Prostate gland (tissue), 2 donors: ENCODE results near the gene POLR1C. TPM values are rescaled to one million over a fixed set of nuclear protein-coding genes. Genes with fewer than 3 reads are reported as not detected.

Experiments
- DNase-seq: peaks from one replicate; pipeline ENCODE4 v3.0.0-alpha.2; 2019; ENCODE audit warnings: low spot score
- H3K27ac ChIP-seq, 2 donors: fragments of 200-600 bp; sonication (generic); 2 replicates each; pipeline ENCODE4 v1.5.1; 2017 to 2019
- H3K27me3 ChIP-seq: fragments of 200-600 bp; sonication (generic); replicated peaks from 2 replicates; pipeline ENCODE4 v1.5.1; 2019; ENCODE audit not compliant: insufficient read depth
- H3K36me3 ChIP-seq, 2 donors: fragments of 200-600 bp; sonication (generic); 1 replicate in 1 of 2; 2 replicates in 1 of 2; pipeline versions ENCODE4 v1.5.1 to v1.8.1; 2017 to 2019
- H3K4me1 ChIP-seq: fragments of 200-600 bp; sonication (generic); replicated peaks from 2 replicates; pipeline ENCODE4 v1.5.1; 2019
- H3K4me3 ChIP-seq, 2 donors: fragments of 200-600 bp; sonication (generic); 2 replicates each; pipeline ENCODE4 v1.5.1; 2017 to 2019
- H3K9me3 ChIP-seq: fragments of 200-600 bp; sonication (generic); 2 replicates; pipeline ENCODE4 v1.5.1; 2017
- CTCF ChIP-seq, 4 experiments: fragments of 200-600 bp in 2 of 4; fragments of 450-650 bp in 2 of 4; sonication (generic) in 2 of 4; IDR thresholded peaks; 1 replicate in 3 of 4; 2 replicates in 1 of 4; pipeline ENCODE4 v1.5.1; 2016 to 2019; ENCODE audit warnings: antibody characterized with exemption in 4 of 4, mild to moderate bottlenecking in 2 of 4, moderate library complexity in 2 of 4
- POLR2A ChIP-seq: fragments of 450-650 bp; IDR thresholded peaks from one replicate; pipeline ENCODE4 v1.6.1; 2016; ENCODE audit warnings: antibody characterized with exemption, mild to moderate bottlenecking
- POLR2AphosphoS5 ChIP-seq: sonication (generic); formaldehyde crosslinking; IDR thresholded peaks from one replicate; pipeline ENCODE4 v1.6.1; 2017; ENCODE audit warnings: antibody characterized with exemption
- WGBS: methylation state at CpG from one replicate; pipeline ENCODE4 v1.1.5; 2018; 5-methylcytosine and 5-hydroxymethylcytosine counted together
- intact Hi-C: fragments of 100-400 bp; cut with DNase I; formaldehyde crosslinking; loops from one replicate; pipeline ENCODE4 v1.14.2; 2022
- total RNA-seq, 2 donors: library from RNA; depleted of rRNA; stranded (reverse); fragments of >200 nt; gene quantifications; one replicate each; pipeline ENCODE4 v1.1.0, GENCODE V29; 2016

Gene POLR1C
- total RNA-seq, 2 donors from 2014 or later = 24.4 to 37.2 TPM

DNA sequence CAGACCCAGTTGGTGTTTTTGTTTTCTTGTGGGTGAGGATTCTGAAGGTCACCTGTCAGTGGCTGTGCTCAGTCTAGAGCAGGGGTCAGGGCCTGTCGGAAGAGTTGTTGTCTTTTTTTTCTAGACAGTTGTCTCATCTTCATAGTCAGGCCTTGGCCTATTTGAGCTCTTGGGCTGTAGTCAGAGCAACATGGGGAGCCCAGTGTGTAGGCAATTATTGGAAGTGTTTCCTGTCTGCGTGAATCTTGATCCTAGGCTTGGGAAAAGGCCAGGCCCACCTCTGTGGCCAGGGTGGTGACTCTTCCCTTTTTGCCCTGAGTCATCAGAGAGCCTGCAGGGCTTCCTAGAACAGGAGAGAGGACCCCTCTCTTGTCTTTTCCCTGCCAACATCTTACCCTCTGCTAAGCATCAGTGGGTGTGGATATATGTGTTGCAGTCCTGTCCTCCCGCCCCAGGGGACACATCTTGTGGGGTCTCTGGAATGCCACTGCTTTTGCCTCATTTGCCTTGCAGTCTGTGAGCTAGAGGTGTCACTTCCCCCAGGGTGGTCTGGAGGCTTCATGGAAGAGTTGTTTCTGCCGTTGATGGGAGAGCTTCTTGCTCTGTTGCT lies 28.1 kb upstream of the POLR1C start:
- Histone ChIP-seq H3K4me3 (no peak overlapping the region), H3K9me3 (no peaks in the 10 kb centered on the region), H3K27me3 (no peaks in the 10 kb centered on the region), H3K27ac (no peak overlapping the region), H3K36me3 (no peaks in the 10 kb centered on the region), H3K4me1 (peaks cover 13% of the 10 kb centered on the region)
- intact Hi-C loops = no loop called here
- DNase-seq = no peak
- TF ChIP-seq CTCF (IDR thresholded peaks at IDR 0.05) = no peak
- no peak for TF ChIP-seq POLR2AphosphoS5
- TF ChIP-seq POLR2A = no peak
- WGBS = 77% methylated on average over 4 of the region's 4 CpGs

DNA sequence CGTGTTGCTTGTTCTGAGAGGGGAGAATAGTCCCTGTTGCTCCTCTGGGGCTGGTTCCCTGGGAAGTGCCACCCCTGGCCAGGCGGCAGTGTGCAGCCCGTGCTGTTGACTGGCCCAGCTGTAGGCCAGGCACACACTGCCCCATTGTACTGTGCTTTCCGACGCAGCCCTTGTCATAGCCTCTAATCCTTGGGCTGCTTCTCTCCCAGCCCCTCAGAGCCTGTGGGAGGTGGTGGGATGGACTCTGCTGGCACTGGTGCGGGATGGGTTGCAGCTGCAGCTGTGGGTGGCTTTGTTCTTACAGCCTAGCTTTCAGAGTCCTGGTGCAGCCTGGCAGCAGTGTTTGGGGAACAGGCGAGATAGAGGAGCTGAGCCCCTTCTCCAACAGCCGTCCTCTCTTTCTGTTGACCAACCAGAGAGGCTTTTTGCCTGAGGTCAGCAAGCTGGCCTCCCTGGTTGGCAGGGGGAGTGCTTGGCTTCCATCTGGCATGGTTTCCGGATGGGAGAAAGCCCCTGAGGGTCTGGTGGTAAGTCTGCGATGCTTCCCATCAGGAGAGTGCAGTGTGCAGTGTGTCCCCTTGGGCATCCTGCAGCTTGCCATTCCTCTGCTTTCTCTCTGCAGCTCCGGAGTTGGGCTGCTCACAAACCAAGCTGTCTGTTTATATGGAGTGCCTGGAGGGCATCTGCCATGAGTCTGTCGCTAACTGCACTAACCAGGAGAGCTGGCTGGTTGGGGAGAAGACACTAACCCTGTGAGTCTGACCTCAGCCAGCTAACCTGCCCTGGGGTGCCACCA lies 27.4 kb upstream of the POLR1C start:
- WGBS = 84% methylated on average over 12 of the region's 12 CpGs
- Histone ChIP-seq H3K27me3 (no peaks in the 10 kb centered on the region), H3K9me3 (no peaks in the 10 kb centered on the region), H3K4me1 (peaks cover 13% of the 10 kb centered on the region), H3K27ac (no peak overlapping the region), H3K36me3 (no peaks in the 10 kb centered on the region), H3K4me3 (no peak overlapping the region)
- intact Hi-C loops = loop anchor here (10.0 kb wide), 1 partner anchor 225 kb away; no protein-coding TSS in a partner anchor
- DNase-seq = no peak
- no peak for TF ChIP-seq CTCF (IDR thresholded peaks at IDR 0.05)
- no peak for TF ChIP-seq POLR2AphosphoS5
- TF ChIP-seq POLR2A = no peak

DNA sequence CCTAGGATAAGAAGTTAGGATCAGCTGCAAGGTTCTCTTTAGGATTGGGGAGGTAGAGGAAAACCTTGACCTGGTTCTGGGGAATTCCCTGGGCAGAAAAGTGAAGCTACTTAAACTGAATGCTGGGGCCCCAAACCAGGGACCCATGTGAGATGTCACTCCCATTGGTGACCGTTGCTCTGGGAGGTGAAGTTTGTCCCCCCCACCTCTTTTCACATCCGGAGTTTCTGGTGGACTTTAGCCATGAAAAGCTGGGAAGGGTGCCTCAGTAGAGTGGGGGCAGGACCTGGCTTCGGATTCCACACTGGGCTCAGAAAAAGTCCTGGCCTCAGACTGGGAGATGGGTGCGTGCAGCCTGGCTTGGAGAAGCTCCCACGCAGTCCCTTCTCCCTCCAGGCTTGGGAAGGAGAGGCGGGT lies 26.4 kb upstream of the POLR1C start:
- intact Hi-C loops = loop anchor here (10.0 kb wide), 1 partner anchor 226 kb away; no protein-coding TSS in a partner anchor
- Histone ChIP-seq H3K27ac (no peak overlapping the region), H3K4me1 (peaks cover 19% of the 10 kb centered on the region), H3K4me3 (no peak overlapping the region), H3K9me3 (no peaks in the 10 kb centered on the region), H3K27me3 (no peaks in the 10 kb centered on the region), H3K36me3 (no peaks in the 10 kb centered on the region)
- no peak for DNase-seq
- 73% methylated on average over 6 of the region's 6 CpGs for WGBS
- TF ChIP-seq CTCF (IDR thresholded peaks at IDR 0.05) = no peak
- no peak for TF ChIP-seq POLR2AphosphoS5
- TF ChIP-seq POLR2A = no peak

DNA sequence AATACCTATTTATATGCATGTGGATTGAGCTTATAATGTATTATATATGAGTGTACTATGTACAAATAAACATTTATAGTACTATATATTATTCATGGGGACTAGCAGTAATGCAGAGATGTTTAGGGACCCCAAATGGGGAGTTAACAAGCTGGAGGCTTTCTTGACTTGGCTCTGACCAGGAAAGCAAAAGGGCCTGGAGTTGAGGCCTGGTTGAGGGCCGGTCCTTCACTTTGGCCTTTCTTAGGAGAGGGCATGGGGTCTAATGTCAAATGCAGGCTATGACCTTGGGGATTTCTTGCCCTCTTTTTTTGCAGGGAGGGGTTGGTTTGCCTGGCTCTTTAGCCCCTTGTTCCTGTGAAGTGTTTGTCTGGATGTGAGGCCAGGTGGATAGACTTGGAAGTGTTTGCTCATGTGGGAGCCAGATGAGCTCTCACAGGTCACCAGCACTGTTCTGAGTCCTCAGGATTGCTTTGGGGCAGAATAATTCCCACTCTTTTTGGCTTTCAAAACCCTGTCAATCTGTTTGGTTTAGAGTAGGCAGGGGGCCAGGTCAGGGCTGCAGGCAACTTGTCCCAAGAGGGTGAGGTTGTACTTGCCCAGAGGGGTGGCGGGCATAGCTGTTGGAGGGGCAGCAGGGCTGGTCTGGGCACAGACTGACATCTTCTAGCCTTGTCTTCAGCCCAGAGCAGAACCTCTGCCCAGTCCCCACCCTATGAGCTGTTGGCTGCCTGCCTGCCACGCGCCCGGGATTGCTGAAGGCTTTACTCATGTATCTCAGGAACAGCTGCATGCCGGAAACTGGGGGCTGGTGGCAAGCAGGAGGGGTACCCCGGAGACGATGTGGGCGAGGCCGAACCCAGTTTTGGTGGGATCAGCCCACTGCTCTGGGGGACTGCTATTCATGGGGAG lies 24.9 kb upstream of the POLR1C start:
- 14% methylated on average over 8 of the region's 10 CpGs for WGBS
- no peak overlapping the region for H3K4me3 ChIP-seq
- intact Hi-C loops = loop anchor here (10.0 kb wide), 1 partner anchor 227 kb away; no protein-coding TSS in a partner anchor
- no peaks in the 10 kb centered on the region for H3K9me3 ChIP-seq
- no peaks in the 10 kb centered on the region for H3K27me3 ChIP-seq
- H3K4me1 ChIP-seq = peaks cover 29% of the 10 kb centered on the region
- H3K27ac ChIP-seq = peak overlapping the region in 1 of 2 donors; percentile 44
- no peaks in the 10 kb centered on the region for H3K36me3 ChIP-seq
- TF ChIP-seq CTCF (IDR thresholded peaks at IDR 0.05) = no peak
- peak; percentile 71 for TF ChIP-seq POLR2AphosphoS5
- no peak for TF ChIP-seq POLR2A
- DNase-seq = peak; percentile 84
